OCI-LY7 (cell line): ENCODE results near the gene ITM2B. TPM values are rescaled to one million over a fixed set of nuclear protein-coding genes. Genes with fewer than 3 reads are reported as not detected.

Experiments
- Bru-seq: library from RNA; stranded (reverse); fragments of 400-500 nt; gene quantifications from one replicate; lab custom pipeline; 2021; lab: Mats Ljungman, UMichigan
- BruChase-seq, 2 experiments: library from RNA; stranded (reverse); fragments of 400-500 nt; gene quantifications; one replicate each; lab custom pipeline; 2021; lab: Mats Ljungman, UMichigan
- BruUV-seq: library from RNA; stranded (reverse); fragments of 400-500 nt; replicated peaks from 2 replicates; lab custom pipeline; 2021; lab: Mats Ljungman, UMichigan
- CTCF ChIA-PET: fragments of 300-600 bp; sonication (Branson Sonifier 250); formaldehyde crosslinking; loops from one replicate; lab custom pipeline; 2022; ENCODE audit warnings: antibody characterized with exemption; ENCODE audit not compliant: unreplicated experiment; lab: Charles Lee
- POLR2A ChIA-PET: fragments of 300-600 bp; sonication (Branson Sonifier 250); formaldehyde crosslinking; loops from one replicate; lab custom pipeline; 2022; ENCODE audit warnings: antibody characterized with exemption; lab: Charles Lee
- DNase-seq: peaks from one replicate; pipeline ENCODE4 v3.0.0-alpha.2; 2015; ENCODE audit warnings: low spot score
- H2AFZ ChIP-seq: fragments of 200-600 bp; sonication (generic), shearing (Covaris generic); 2 replicates; pipeline ENCODE4 v1.6.1; 2014; ENCODE audit warnings: mild to moderate bottlenecking, antibody characterized with exemption, low read length, moderate library complexity
- H3K27ac ChIP-seq: fragments of 200-600 bp; sonication (generic); 2 replicates; pipeline ENCODE4 v1.5.1; 2014; ENCODE audit warnings: mixed run types, low read depth, mild to moderate bottlenecking, moderate library complexity, low read length, inconsistent platforms; ENCODE audit not compliant: poor library complexity, severe bottlenecking
- H3K36me3 ChIP-seq: fragments of 200-600 bp; sonication (generic); 2 replicates; pipeline ENCODE4 v1.6.1; 2014; ENCODE audit warnings: mild to moderate bottlenecking, antibody characterized with exemption, low read length, moderate library complexity, mixed read lengths; ENCODE audit not compliant: insufficient read depth
- H3K4me1 ChIP-seq: fragments of 200-600 bp; sonication (generic); 2 replicates; pipeline ENCODE4 v1.5.1; 2014; ENCODE audit warnings: mild to moderate bottlenecking, low read length; ENCODE audit not compliant: insufficient read depth, poor library complexity, severe bottlenecking
- H3K4me2 ChIP-seq: fragments of 200-600 bp; sonication (generic); 2 replicates; pipeline ENCODE4 v1.6.1; 2014; ENCODE audit warnings: mild to moderate bottlenecking, low read length
- H3K4me3 ChIP-seq: fragments of 200-600 bp; sonication (generic); 2 replicates; pipeline ENCODE4 v1.5.1; 2014; ENCODE audit warnings: mild to moderate bottlenecking, low read depth, low read length; ENCODE audit not compliant: poor library complexity, severe bottlenecking
- H3K79me2 ChIP-seq: fragments of 200-600 bp; sonication (generic); 2 replicates; pipeline ENCODE4 v1.6.1; 2016; ENCODE audit warnings: low read depth, mild to moderate bottlenecking, low read length, moderate library complexity, mixed read lengths; ENCODE audit not compliant: insufficient read depth
- H3K9me2 ChIP-seq: fragments of 200-600 bp; sonication (generic); 2 replicates; pipeline ENCODE4 v1.6.1; 2016; ENCODE audit warnings: mild to moderate bottlenecking, low read length, mixed read lengths; ENCODE audit not compliant: insufficient read depth
- H3K9me3 ChIP-seq: fragments of 200-600 bp; sonication (generic); 2 replicates; pipeline ENCODE4 v1.6.1; 2014; ENCODE audit warnings: mild to moderate bottlenecking, mixed run types, low read length, mixed read lengths
- H4K20me1 ChIP-seq: fragments of 200-600 bp; sonication (generic); 2 replicates; pipeline ENCODE4 v1.6.1; 2014; ENCODE audit warnings: mild to moderate bottlenecking, antibody characterized with exemption, low read length, moderate library complexity, mixed read lengths; ENCODE audit not compliant: insufficient read depth
- CTCF ChIP-seq: fragments of 200-600 bp; sonication (generic); conservative IDR thresholded peaks from 2 replicates; pipeline ENCODE4 v1.5.1; 2014; ENCODE audit warnings: mild to moderate bottlenecking, antibody characterized with exemption, low read length, moderate library complexity, mixed read lengths
- EZH2phosphoT487 ChIP-seq: fragments of 200-600 bp; sonication (generic); IDR thresholded peaks from 2 replicates; pipeline ENCODE4 v1.6.1; 2018; ENCODE audit warnings: low read depth, borderline replicate concordance, mild to moderate bottlenecking, mixed run types, antibody characterized with exemption, low read length, moderate library complexity, mixed read lengths
- intact Hi-C: fragments of 100-400 bp; cut with micrococcal nuclease; formaldehyde crosslinking; loops from one replicate; pipeline ENCODE4 v1.10.0; 2022; ENCODE audit not compliant: unreplicated experiment
- long read RNA-seq: library from polyadenylated mRNA; stranded (forward); transcript quantifications from one replicate; pipeline ENCODE4 v2.0.0, GENCODE V29; 2022
- total RNA-seq, 2 experiments: library from RNA; depleted of rRNA in 1 of 2; stranded (reverse); fragments of >200 nt in 1 of 2; shearing (Covaris generic) in 1 of 2; gene quantifications; 2 replicates each; pipeline ENCODE4 v1.2.3, GENCODE V29; 2014 to 2022

ITM2B gene
- total RNA-seq (2014; rRNA removed; shearing (Covaris generic)) (14.7 and 21.1 TPM in 2 replicates), total RNA-seq (2022) (43.3 and 44.5 TPM in 2 replicates), Bru-seq, nascent RNA (percentile 75 among the genes with signal in this experiment), BruChase-seq, experiment 1, labeled RNA remaining after a 6-hour chase (percentile 58 among the genes with signal in this experiment), BruChase-seq, experiment 2, labeled RNA remaining after a 2-hour chase (percentile 60 among the genes with signal in this experiment)
- long read RNA-seq, full-length matches to known transcripts = 60 of 61 reads
- long read RNA-seq, partial matches to known transcripts = 0 of 61 reads
- long read RNA-seq, other reads (novel, unspliced or antisense) = 1 of 61 reads

- DNase-seq = peak; percentile 77
- Histone ChIP-seq H3K9me3 (no peaks in the 10 kb centered on the region), H2AFZ (peak within 1 kb of the TSS; percentile 88), H3K4me3 (peak within 1 kb of the TSS; percentile 76), H3K79me2 (peaks cover 21% of the 10 kb centered on the region; the same call in 1 of the 2 replicates), H3K4me1 (peaks cover 31% of the 10 kb centered on the region), H3K36me3 (no peaks in the 10 kb centered on the region), H3K4me2 (peak within 1 kb of the TSS; percentile 94), H3K9me2 (no peaks in the 10 kb centered on the region), H3K27ac (peak within 1 kb of the TSS; percentile 49), H4K20me1 (peaks cover 15% of the 10 kb centered on the region; the same call in 1 of the 2 replicates)
- TF ChIP-seq CTCF (peak; percentile 79), EZH2phosphoT487 (no peak)
- BruUV-seq = no TSS peak
- intact Hi-C loops = loop anchor here (1.0 kb wide), 2 partner anchors 106 to 347 kb away; no protein-coding TSS in a partner anchor
- POLR2A ChIA-PET = interaction anchor here (0.6 to 1.7 kb wide), 5 partner anchors 17 to 299 kb away, joined by 3 to 5 read pairs (median 4); partner anchors contain the start of gene RCBTB2
- CTCF ChIA-PET = interaction anchor here (0.6 to 1.1 kb wide), 2 partner anchors 154 to 349 kb away, joined by 3 read pairs; no protein-coding TSS in a partner anchor
Observed at GRCh38 chr13:48233046-48233888, at the start of gene ITM2B. Gene ITM2B (plus strand): TSS chr13:48233206. CDS start chr13:48233361, 155 bp downstream.

- peak overlapping the region; percentile 70 for H2AFZ ChIP-seq
- intact Hi-C loops = no loop called here
- ChIA-PET CTCF (no interaction called here), POLR2A (interaction anchor here (0.8 to 1.7 kb wide), 4 partner anchors 17 to 54 kb away, joined by 3 to 7 read pairs (median 3); no protein-coding TSS in a partner anchor)
- H3K79me2 ChIP-seq = no peaks in the 10 kb centered on the region
- BruUV-seq = no TSS peak
- H3K4me1 ChIP-seq = peaks cover 18% of the 10 kb centered on the region
- H3K36me3 ChIP-seq = no peaks in the 10 kb centered on the region
- DNase-seq = no peak
- no peak overlapping the region for H3K4me3 ChIP-seq
- TF ChIP-seq EZH2phosphoT487 (no peak), CTCF (no peak)
- H4K20me1 ChIP-seq = no peaks in the 10 kb centered on the region
- H3K27ac ChIP-seq = no peak overlapping the region
- H3K4me2 ChIP-seq = no peak overlapping the region
- H3K9me3 ChIP-seq = no peaks in the 10 kb centered on the region
- no peaks in the 10 kb centered on the region for H3K9me2 ChIP-seq
Observed at GRCh38 chr13:48184260-48184659, 48.7 kb upstream of the ITM2B start.
